Stimulated activated CD8-positive, alpha-beta memory T cell treated with anti-CD3 and anti-CD28 coated beads, Interleukin-12 subunit alpha, Interleukin-12 subunit beta, amount 100 ng/mL, for 4 hours (primary cell): Measurements from ENCODE around the gene U2AF1L4.
"Not testable (repeated sequence)": the region's sequence is repeated elsewhere in the genome, so short reads cannot be mapped to it uniquely, and the experiment has no call there.

Experiments
- DNase-seq: peaks from one replicate; pipeline ENCODE4 v3.0.0-alpha.2; 2020; ENCODE audit warnings: low read depth

The U2AF1L4 gene

DNA sequence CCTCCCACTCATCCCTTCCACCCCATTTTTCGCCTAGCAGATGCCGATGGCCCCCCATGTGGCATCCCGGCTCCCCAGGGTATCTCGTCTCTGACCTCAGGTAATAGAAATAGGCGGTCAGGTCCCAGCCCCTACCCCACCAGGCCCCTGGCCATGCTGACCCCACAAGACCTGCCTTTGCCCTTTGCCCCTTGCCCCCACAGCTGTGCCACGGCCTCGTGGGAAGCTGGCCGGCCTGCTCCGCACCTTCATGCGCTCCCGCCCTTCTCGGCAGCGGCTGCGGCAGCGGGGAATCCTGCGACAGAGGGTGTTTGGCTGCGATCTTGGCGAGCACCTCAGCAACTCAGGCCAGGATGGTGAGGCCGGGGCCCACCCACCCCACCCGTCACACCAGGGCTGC is 35.5 kb upstream of the U2AF1L4 start:
- DNase-seq = no peak

DNA sequence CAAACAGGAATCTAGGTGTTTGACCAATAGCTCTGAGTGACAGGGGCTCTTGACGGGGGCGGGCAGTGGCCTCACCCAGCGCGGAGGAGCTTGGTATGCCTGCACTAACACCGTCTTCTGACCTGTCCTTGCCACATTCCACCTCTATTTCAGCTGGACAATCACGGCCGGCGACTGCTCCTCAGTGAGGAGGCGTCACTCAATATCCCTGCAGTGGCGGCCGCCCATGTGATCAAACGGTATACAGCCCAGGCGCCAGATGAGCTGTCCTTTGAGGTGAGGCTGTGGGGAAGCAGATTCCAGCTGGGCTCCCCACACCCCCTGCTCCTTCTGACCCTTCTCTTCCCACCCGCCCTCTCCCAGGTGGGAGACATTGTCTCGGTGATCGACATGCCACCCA is 34.8 kb upstream of the U2AF1L4 start:
- no peak for DNase-seq

DNA sequence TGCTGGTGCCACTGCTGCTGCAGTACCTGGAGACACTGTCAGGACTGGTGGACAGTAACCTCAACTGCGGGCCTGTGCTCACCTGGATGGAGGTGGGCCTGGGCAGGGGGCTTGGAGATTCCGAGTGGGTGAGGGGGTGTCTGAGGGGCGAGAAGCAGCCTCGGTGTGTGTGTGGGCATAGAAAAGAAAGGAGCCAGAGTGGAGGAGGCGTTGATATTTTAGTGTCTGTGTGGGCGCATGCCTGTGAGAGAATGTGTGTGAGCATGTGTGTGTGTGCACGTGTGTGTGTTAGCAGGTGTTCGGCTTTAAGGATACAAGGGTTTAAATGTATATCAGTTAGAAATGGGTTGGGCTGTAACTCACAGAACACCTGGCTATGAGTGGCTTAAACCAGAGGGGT is 33.8 kb upstream of the U2AF1L4 start:
- no peak for DNase-seq

DNA sequence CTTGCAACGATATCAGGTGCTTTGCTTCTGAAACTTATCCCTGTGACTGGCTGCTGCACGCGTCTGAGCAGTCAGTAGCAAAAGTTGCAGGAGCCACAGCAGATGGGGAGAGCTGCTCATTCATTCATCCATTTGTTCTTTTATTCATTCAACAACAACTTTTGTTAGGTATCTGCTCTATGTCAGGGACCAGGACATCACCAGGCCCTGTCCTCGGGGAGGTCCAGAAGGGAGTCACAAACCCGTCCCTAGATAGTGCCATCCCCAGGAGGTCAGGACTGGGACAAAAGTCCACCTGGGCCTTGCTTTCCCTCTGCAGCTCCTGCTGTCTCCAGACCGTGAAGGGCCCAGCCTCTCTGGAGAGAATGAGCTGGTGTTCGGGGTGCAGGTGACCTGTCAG is 32.7 kb upstream of the U2AF1L4 start:
- DNase-seq = no peak

DNA sequence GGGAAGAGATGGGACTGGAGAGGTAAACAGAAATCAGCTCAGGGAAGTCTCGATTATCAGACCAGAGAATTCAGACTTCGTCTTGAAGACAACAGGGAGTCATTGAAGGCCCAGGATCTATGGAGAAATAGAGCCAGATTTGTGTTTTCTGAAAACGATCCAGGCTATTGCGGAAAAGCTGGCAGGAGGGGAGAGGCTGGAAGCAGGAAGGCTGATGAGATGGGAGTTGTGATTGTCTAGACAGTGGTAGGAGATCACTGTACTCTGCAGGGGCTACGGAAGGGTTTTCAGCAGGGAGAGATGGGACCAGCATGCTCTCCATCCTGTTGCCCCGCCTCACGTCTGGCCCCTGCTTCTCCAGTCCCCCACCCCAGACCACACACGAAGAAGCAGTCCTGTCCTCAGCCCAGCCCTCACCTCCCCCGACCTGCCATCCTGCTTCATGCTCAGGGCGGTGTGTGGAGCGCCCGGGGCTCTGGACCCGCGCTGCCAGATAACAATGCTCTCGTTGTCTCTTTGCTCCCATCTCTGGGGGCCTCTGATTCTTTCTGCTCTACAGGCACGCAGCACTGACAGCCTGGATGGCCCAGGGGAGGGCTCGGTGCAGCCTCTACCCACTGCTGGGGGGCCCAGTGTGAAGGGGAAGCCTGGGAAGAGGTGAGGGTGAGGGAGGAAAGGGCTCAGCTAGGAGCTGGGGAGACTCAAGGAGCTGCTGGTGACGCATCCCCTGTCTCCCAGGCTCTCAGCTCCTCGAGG is 32.0 kb upstream of the U2AF1L4 start:
- no peak for DNase-seq

DNA sequence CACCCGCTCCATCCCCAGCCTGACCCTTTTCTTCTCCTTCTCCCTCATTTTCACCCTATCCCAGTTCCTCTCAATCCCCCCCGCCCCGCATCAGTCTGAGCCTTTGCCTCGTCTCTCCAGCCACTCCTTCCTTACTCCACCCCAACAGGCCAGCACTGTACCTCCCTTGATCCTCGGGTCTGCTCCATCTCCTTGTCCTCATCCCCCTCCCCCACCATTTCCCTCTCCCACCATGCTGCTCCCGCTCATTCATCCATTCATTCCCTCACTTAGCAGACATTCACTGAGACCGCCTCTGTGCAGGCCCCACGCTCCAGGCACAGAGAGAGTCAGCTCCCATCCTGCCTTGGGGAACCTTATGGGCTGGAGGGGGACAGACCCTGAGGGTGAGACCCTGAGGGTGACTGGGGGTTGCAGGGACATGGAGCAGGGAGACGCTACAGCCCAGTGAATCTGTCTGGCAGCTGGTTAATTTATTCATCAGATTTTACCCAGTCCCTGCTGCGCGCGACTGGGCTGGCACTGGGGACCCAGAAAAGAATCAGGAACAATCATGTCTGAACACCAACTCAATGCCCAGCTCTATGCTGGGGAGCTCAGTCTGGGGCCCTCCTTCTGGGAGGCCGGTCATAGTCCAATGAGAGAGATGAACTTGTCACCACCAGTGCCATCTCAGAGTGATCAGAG is 31.0 kb upstream of the U2AF1L4 start:
- no peak for DNase-seq

DNA sequence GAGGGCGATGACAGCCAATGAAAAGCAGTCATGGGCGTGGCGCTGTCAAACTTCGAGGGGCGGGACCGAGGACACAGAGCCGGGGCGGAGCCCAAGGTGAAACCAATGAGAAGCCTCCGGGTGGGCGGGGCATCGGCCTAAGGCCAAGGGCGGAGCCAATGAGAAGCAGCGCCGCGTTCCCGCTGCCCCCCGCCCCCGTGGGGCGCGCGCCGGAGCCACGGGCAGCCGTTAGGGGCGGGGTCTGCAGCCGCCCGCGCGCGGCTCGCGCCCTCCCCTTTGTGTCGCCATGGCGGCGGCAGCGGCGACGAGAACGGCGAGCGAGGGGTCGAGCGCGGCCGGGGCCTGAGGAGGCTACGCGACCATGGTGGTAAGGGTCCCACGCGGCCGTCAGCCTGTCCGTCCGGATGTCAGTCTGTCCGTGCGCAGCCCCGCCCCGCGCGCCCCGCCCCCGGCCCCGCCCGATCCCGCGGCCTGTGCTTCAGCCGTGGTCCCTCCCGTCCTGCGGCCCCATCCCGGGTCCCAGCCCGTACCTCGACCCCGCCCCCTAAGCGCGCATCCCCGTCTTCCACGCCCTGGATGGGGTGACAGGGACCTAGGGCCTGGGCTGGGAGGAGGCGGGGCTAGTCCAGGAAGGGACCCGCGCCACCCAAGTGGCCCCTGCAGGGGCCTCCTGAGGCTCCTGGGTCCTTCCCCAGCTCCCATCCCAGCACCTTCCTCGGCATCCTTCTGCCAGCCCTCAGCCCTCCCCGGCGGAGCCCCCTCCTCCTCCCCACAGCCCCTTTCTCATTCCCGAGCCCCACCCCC is 30.3 kb upstream of the U2AF1L4 start, which contains the start of gene ARHGAP33:
ARHGAP33 (plus strand) TSS at position 267 of the 804 bp plus-strand sequence; CDS start at position 362, 95 bp downstream.
- DNase-seq = peak; percentile 95

DNA sequence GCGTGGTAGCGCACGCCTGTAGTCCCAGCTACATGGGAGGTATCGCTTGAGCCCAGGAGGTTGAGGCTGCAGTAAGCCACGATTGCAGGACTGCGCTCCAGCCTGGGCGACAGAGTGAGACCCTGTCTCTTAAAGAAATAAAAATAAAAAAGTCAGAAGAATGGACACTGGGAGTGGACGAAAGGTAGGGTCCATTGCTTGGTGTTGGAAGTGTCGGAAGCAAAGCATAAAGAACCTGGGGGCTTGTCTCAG is 29.8 kb upstream of the U2AF1L4 start:
- no peak for DNase-seq

DNA sequence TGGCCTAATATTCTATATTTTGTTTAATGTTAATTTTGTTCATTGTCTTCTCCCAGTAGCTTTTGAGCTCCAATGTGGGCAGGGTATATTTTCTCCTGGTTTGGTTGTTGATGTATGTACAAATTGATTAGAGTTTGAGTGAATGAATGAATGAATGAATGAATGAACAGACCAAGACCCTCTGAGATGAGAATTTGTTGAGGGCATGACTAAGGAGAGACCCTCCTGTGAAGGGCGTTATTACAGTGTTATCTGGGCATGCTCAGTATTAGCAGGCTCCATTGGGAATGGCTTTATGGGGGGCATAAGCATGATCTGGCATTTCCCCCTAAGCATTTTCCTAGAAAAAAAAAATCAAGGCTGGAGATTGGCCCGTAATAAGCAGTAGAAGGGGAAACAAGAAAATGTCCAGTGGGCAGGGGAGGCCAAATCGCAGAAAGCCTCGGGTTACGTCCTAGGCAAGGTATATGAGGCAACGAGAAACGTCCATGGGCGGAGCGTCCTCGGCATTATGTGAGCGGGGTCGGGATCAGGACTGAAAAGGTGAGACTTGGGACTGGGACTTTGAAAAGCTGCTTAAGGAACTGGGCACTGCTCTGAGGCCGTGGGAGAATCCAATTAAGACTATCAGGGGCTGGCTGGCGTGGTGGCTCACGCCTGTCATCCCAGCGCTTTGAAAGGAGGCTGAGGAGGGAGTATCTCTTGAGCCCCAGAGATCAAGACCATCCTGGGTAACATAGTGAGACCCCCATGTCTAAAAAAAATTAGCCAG is 29.2 kb upstream of the U2AF1L4 start:
- no peak for DNase-seq

DNA sequence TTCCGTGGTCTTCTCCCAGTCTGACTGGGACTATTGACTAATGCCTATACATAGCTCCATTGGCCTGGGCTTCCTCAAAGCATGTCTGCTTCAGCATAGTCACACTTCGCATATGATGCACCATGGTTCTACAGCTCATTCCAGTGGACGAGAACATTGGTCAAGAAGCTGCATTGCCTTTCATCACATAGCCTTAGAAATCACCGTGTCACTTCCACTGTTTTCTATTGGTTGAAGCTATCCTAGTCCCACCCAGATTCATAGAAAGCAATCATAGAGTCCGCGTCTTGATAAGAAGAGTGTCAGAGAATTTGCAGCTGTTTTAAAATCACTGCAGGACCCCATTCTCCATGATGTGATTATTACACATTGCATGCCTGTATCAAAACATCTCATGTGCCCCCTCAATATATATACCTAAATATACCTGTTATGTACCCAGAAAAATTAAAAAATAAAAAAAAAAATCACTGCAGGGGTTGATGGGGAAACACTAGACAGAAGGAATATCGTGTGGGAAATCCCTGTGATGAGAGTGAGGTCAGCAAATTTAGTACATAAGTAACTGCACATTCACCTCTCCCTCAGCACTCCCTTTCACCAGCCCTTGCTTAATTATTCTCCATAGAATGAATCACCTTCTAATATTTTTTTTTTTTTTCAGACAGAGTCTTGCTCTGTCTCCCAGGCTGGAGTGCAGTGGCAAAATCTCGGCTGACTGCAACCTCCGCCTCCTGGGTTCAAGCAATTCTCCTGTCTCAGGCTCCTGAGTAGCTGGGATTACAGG is 28.0 kb upstream of the U2AF1L4 start:
- no peak for DNase-seq

DNA sequence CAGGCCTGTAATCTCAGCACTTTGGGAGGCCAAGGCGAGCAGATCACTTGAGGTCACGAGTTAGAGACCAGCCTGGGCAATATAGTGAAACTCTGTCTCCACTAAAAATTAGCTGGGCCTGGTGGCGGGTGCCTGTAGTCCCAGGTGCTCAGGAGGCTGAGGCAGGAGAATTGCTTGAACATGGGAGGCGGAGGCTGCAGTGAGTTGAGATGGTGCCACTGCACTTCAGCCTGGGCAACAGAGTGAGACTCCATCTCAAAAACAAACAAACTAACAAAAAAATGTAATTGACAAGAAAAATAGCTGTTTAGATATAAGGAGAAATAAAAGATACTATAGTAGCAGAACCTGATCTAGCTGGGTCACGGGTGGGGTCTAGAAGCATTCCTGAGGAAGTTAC is 27.1 kb upstream of the U2AF1L4 start:
- DNase-seq = not testable (repeated sequence)

DNA sequence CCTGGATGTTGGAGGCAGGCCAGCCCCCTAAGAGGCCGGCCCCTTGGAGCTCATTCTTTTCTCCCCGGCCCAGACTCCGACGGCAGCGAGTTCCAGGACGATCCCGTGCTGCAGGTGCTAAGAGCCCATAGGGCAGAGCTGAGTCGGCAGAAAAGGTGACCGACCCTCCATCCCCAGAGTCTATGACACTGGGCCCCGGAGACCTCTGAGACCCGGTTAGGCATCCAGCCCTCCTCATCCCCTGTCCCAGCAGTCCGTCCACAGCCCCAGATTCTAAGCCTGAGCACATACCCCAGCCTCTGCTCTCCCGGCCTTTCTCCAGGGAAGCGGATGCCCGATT is 22.8 kb upstream of the U2AF1L4 start:
- DNase-seq = no peak

DNA sequence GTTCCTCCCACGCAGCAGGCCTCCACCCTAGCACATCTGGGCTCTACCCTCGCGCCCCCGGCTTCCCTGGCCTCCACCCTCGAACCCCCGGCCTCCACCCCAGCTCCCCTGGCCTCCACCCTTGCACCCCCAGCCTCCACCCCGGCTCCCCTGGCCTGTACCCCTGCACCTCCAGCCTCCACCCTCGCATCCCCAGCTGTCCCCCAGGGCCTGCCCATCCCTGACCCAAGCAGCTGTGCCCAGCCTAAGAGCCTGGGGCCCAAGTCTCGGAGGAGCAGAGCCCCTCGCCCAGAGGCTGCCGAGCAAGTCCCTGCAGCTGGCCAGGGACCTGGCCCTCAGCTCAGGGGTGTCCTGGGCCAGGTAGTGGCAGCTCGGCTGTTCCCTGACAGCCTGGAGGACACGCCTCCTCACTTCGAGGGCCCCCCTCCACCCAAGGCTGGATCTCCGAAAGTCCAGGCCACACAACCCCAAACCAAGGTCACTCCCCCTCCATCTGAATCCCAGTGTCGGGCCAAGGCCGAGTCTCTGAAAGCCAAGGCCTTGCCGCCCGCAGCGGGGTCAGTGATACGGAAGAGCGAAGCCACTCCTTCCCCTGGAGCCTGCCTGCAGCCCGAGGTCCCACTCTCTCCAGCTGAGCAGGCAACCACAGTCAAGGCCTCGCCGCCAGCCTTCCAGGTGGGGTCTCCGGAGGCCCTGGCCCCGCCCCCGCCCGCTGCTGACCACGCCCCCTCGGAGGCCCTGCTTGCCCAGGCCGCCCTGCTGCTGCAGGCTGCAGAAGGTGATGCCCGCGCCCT is 22.3 kb upstream of the U2AF1L4 start:
- DNase-seq = no peak

DNA sequence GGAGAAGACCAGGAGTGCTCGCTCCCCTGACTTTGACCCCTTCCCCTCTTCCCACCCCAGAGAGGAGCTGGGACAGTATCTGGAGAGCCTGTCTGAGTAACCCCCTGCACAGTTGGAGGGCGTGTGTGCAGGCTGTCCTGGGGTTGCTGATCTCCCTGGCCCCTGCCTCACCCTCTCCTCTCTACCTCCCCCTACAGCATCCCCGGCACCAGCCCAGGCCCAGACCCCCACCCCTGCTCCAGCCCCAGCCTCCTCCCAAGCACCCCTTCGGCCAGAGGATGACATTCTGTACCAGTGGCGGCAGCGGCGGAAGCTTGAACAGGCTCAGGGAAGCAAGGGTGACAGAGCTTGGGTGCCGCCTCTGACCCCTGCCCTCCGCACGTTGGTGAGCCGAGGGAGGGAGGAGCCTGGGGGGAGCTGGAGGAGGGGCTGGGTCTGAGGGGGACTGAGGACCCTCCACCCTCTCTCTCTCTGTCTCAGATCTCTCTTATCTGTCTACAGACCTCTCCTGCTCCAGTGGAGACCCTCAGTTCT is 21.4 kb upstream of the U2AF1L4 start:
- DNase-seq = no peak

DNA sequence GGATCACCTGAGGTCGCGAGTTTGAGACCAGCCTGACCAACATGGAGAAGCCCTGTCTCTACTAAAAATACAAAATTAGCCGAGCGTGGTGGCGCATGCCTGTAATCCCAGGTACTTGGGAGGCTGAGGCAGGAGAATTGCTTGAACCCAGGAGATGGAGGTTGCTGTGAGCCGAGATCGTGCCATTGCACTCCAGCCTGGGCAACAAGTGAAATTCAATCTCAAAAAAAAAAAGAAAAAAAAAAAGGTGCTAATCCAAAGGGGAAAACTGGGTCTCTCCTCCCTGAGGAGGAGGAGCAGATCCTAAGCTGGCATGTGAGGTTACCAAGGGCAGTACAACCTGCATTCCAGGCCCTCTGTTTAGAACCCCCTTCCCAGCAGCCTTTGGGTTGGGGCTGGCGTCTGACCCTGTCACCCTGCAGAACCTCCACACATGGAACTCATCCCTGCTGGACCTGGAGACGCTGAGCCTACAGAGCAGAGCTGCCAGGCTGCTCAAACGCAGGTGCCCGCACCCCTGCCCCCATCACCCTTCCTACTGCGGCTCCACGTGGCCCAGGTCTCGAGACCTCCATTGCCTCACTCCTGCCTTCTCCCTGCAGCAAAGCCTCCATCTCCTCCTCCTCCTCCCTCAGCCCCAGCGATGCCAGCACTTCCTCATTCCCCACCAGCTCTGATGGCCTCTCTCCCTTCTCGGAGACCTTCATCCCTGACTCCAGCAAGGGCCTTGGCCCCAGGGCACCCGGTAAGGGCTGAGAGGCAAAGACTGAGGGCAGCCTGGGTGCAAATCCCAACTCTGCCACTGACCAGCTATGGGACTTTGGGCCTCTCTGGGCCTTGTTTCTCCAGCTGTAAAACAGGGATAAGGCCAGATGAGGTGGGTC is 19.5 kb upstream of the U2AF1L4 start:
- DNase-seq = no peak

DNA sequence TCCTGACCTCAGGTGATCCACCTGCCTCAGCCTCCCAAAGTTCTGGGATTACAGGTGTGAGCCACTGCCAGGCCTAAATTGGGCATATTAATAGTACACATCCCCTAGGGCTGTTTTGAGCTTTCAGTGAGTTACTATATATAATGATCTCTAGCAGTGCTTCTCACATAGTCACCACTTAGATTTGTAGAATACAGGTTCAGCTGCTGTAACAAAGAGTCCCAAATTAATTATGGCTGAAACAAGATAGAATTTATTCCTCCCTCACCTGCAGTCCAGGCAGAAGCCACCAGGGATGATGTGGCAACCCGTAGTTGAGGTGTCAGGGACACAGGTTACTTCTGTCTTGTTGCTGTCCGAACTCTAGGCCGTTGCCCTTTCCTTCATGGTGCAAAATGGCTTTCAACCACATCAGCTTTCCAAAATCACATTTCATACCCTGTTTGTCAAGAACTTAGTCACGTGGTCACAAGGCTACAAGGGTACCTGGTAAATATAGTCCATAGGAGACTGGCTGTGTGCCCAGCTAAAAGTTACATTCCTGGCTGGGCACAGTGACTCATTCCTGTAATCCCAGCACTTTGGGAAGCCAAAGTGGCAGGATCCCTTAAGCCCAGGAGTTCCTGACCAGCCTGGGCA is 15.6 kb upstream of the U2AF1L4 start:
- DNase-seq = no peak

DNA sequence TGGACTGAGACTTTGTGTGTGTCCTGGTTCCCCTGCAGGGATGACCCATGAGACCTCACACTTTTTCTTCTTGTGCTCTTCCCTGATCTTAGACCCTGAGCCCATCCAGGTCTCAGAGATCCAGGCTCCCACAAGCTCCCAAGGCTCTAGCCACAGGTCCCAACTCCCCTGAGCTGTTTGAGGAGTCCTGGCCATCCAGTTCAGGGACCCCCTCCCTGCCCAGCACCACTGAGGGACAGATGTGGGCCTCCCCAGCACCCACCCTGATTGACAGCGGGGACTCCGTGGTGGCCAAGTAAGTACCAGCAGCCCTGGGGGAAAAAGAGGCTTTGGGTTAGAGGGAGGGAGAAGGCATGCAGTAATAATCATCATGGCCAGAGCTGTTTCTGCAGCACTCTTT is 14.5 kb upstream of the U2AF1L4 start:
- no peak for DNase-seq

DNA sequence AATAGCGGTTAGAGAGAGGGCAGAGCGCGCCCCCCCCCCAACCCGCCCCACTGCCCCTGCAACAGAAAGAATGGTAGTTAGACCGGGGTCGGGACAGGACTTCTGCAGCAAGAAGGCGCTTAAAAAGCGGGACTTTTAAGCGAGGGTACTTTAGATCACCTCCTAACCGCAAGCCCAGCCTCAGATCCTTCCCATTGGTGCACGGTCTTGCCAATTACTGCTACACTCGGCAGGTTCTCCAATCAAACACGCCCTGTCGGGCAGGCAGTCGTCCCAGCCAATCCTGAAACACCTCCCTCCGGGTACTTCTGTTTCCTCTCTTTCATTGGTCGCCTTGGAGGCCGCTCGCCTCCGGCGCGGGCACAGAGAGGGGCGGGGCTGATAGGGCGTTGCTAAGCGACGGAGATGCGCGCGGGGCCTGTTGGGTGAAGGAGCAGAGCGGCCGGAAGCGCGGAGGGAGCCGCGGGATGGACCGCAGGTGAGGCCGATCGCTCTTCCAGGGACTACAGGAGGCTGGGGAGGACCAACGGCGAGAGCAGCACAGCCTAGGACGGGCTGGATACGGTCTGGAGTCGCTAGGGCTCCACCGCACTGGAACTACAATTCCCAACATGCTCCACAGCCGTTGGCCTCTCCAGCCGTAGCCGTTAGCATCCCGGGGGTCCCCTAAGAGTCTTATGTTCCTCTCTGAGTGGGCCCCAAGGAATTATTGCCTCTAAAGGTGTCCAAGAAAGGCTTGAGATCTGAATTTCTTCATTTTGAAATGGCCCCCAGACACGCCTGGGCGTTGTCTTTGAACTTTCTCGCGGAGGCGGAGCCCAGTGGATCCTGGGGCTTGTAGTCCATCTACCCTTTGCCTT is 12.8 kb upstream of the U2AF1L4 start, which contains the start of gene PROSER3:
PROSER3 (plus strand) TSS at position 428 of the 860 bp plus-strand sequence; CDS start at position 468, 40 bp downstream.
- DNase-seq = peak; percentile 94
